Trophoblast cell (in vitro differentiated cells and primary cell): ENCODE measurements around the gene ZNF91.

Experiments
- DNase-seq, 2 donors: peaks; one replicate each; pipeline ENCODE4 v3.0.0-alpha.2; 2016
- H2AFZ ChIP-seq: 2 replicates; pipeline ENCODE4 v1.6.1; 2013; ENCODE audit warnings: low read length, moderate library complexity, mild to moderate bottlenecking; ENCODE audit not compliant: insufficient read depth, poor library complexity
- H2AK5ac ChIP-seq: 2 replicates; pipeline ENCODE4 v1.6.1; 2013; ENCODE audit warnings: mild to moderate bottlenecking, low read length
- H2BK120ac ChIP-seq: 2 replicates; pipeline ENCODE4 v1.6.1; 2013; ENCODE audit warnings: low read length, mild to moderate bottlenecking, moderate library complexity; ENCODE audit not compliant: insufficient read depth, poor library complexity
- H2BK12ac ChIP-seq: 2 replicates; pipeline ENCODE4 v1.6.1; 2013; ENCODE audit warnings: mild to moderate bottlenecking, low read length, moderate library complexity
- H2BK5ac ChIP-seq: 2 replicates; pipeline ENCODE4 v1.6.1; 2013; ENCODE audit warnings: low read length, low read depth, moderate library complexity, mild to moderate bottlenecking; ENCODE audit not compliant: poor library complexity
- H3K14ac ChIP-seq: 2 replicates; pipeline ENCODE4 v1.6.1; 2013; ENCODE audit warnings: mild to moderate bottlenecking, low read length
- H3K18ac ChIP-seq: 2 replicates; pipeline ENCODE4 v1.6.1; 2013; ENCODE audit warnings: mild to moderate bottlenecking, low read length
- H3K23ac ChIP-seq: 2 replicates; pipeline ENCODE4 v1.6.1; 2013; ENCODE audit warnings: low read length
- H3K27ac ChIP-seq: 2 replicates; pipeline ENCODE4 v1.5.1; 2013; ENCODE audit warnings: low read depth, mild to moderate bottlenecking, inconsistent platforms, low read length, moderate library complexity
- H3K27me3 ChIP-seq: 2 replicates; pipeline ENCODE4 v1.6.1; 2013; ENCODE audit warnings: inconsistent platforms, mild to moderate bottlenecking, low read length, moderate library complexity; ENCODE audit not compliant: insufficient read depth
- H3K36me3 ChIP-seq, 2 experiments: 1 replicate in 1 of 2; 2 replicates in 1 of 2; pipeline ENCODE4 v1.6.1; 2013; ENCODE audit warnings: low read length in 2 of 2, mild to moderate bottlenecking in 2 of 2, moderate library complexity in 1 of 2; ENCODE audit not compliant: insufficient read depth in 2 of 2, control insufficient read depth in 1 of 2
- H3K4ac ChIP-seq: 2 replicates; pipeline ENCODE4 v1.6.1; 2013; ENCODE audit warnings: low read depth, mild to moderate bottlenecking, low read length, moderate library complexity
- H3K4me1 ChIP-seq, 2 experiments: 1 replicate in 1 of 2; 2 replicates in 1 of 2; pipeline ENCODE4 v1.6.1; 2013; ENCODE audit warnings: low read length in 2 of 2, mild to moderate bottlenecking in 2 of 2, moderate library complexity in 1 of 2; ENCODE audit not compliant: insufficient read depth in 2 of 2, control insufficient read depth in 1 of 2
- H3K4me2 ChIP-seq: 2 replicates; pipeline ENCODE4 v1.6.1; 2013; ENCODE audit warnings: inconsistent platforms, mild to moderate bottlenecking, low read length, moderate library complexity
- H3K4me3 ChIP-seq: 2 replicates; pipeline ENCODE4 v1.5.1; 2013; ENCODE audit warnings: mild to moderate bottlenecking, low read depth, low read length, inconsistent platforms
- H3K79me1 ChIP-seq: one replicate; pipeline ENCODE4 v1.6.1; 2013; ENCODE audit warnings: low read length
- H3K79me2 ChIP-seq: 2 replicates; pipeline ENCODE4 v1.6.1; 2013; ENCODE audit warnings: low read length, mild to moderate bottlenecking; ENCODE audit not compliant: control insufficient read depth, insufficient read depth, poor library complexity
- H3K9ac ChIP-seq: 2 replicates; pipeline ENCODE4 v1.6.1; 2013; ENCODE audit warnings: mild to moderate bottlenecking, low read length
- H3K9me3 ChIP-seq: 2 replicates; pipeline ENCODE4 v1.6.1; 2013; ENCODE audit warnings: low read depth, mild to moderate bottlenecking, control low read depth, inconsistent platforms, low read length; ENCODE audit not compliant: insufficient read depth
- H4K12ac ChIP-seq: 2 replicates; pipeline ENCODE4 v1.6.1; 2013; ENCODE audit warnings: low read depth, mild to moderate bottlenecking, low read length, moderate library complexity
- H4K8ac ChIP-seq: 2 replicates; pipeline ENCODE4 v1.6.1; 2013; ENCODE audit warnings: low read depth, mild to moderate bottlenecking, low read length, moderate library complexity
- H4K91ac ChIP-seq: one replicate; pipeline ENCODE4 v1.6.1; 2013; ENCODE audit warnings: low read depth, mild to moderate bottlenecking, low read length, moderate library complexity
- WGBS: extraction: QIAGEN DNeasy Blood & Tissue Kit; methylation state at CpG from one replicate; pipeline ENCODE4 v1.1.7; 2013; ENCODE audit warnings: missing lambda C conversion rate; ENCODE audit not compliant: insufficient read length, insufficient coverage; ENCODE audit errors: extremely low coverage; 5-methylcytosine and 5-hydroxymethylcytosine counted together

The ZNF91 gene

GRCh38 chr19:23437901-23438300, 42.6 kb upstream of the ZNF91 start:
- no peaks in the 10 kb centered on the region for H3K4me1 ChIP-seq
- no peak overlapping the region for H2BK120ac ChIP-seq
- H3K79me2 ChIP-seq = no peaks in the 10 kb centered on the region
- WGBS = no CpG with 5 or more reads among the region's 4 CpGs
- H3K18ac ChIP-seq = no peak overlapping the region
- peaks cover 0 to 3% of the 10 kb centered on the region in 2 experiments for H3K36me3 ChIP-seq
- no peak overlapping the region for H2BK5ac ChIP-seq
- H3K4ac ChIP-seq = no peak overlapping the region
- H4K8ac ChIP-seq = no peak overlapping the region
- H3K4me2 ChIP-seq = no peak overlapping the region
- no peak overlapping the region for H3K23ac ChIP-seq
- H2AFZ ChIP-seq = no peak overlapping the region
- peaks cover 20% of the 10 kb centered on the region for H3K9me3 ChIP-seq
- DNase-seq = peak; percentile 21 to 24
- H2BK12ac ChIP-seq = no peak overlapping the region
- H4K91ac ChIP-seq = no peak overlapping the region
- H3K4me3 ChIP-seq = peak overlapping the region; percentile 49
- H2AK5ac ChIP-seq = no peak overlapping the region
- no peaks in the 10 kb centered on the region for H3K79me1 ChIP-seq
- no peak overlapping the region for H4K12ac ChIP-seq
- H3K27ac ChIP-seq = no peak overlapping the region
- no peak overlapping the region for H3K9ac ChIP-seq
- H3K27me3 ChIP-seq = no peaks in the 10 kb centered on the region
- H3K14ac ChIP-seq = no peak overlapping the region

- Histone ChIP-seq H3K27ac (no peak overlapping the region), H4K12ac (no peak overlapping the region), H3K14ac (no peak overlapping the region), H3K23ac (no peak overlapping the region), H4K8ac (no peak overlapping the region), H2AFZ (no peak overlapping the region), H3K9me3 (peaks cover 20% of the 10 kb centered on the region), H2BK12ac (no peak overlapping the region), H3K18ac (no peak overlapping the region), H3K9ac (no peak overlapping the region), H3K79me1 (no peaks in the 10 kb centered on the region), H3K4me1 (no peaks in the 10 kb centered on the region), H3K79me2 (no peaks in the 10 kb centered on the region), H3K4me2 (no peak overlapping the region), H4K91ac (no peak overlapping the region), H2BK5ac (no peak overlapping the region), H3K4me3 (no peak overlapping the region), H3K4ac (no peak overlapping the region), H3K36me3 (peaks cover 0 to 3% of the 10 kb centered on the region in 2 experiments), H2AK5ac (no peak overlapping the region), H3K27me3 (no peaks in the 10 kb centered on the region), H2BK120ac (no peak overlapping the region)
- no CpG with 5 or more reads among the region's 4 CpGs for WGBS
- peak in 1 of 2 donors; percentile 45 for DNase-seq
Measured at GRCh38 chr19:23436944-23437343, 41.7 kb upstream of the ZNF91 start.

- H4K91ac ChIP-seq = no peak overlapping the region
- H2AK5ac ChIP-seq = no peak overlapping the region
- no peak overlapping the region for H4K12ac ChIP-seq
- no peak overlapping the region for H2BK5ac ChIP-seq
- no peak overlapping the region for H3K27ac ChIP-seq
- WGBS = no CpG with 5 or more reads among the region's 4 CpGs
- no peak overlapping the region for H3K9ac ChIP-seq
- H3K4me1 ChIP-seq = no peaks in the 10 kb centered on the region
- no peak overlapping the region for H2BK12ac ChIP-seq
- H2AFZ ChIP-seq = no peak overlapping the region
- H3K23ac ChIP-seq = no peak overlapping the region
- no peak overlapping the region for H3K18ac ChIP-seq
- no peak overlapping the region for H3K4me3 ChIP-seq
- no peak overlapping the region for H4K8ac ChIP-seq
- H3K4ac ChIP-seq = no peak overlapping the region
- H3K4me2 ChIP-seq = no peak overlapping the region
- H3K79me2 ChIP-seq = no peaks in the 10 kb centered on the region
- H3K9me3 ChIP-seq = peaks cover 20% of the 10 kb centered on the region
- no peaks in the 10 kb centered on the region for H3K79me1 ChIP-seq
- no peaks in the 10 kb centered on the region for H3K27me3 ChIP-seq
- peak in 1 of 2 donors; percentile 15 for DNase-seq
- H2BK120ac ChIP-seq = no peak overlapping the region
- peaks cover 0 to 3% of the 10 kb centered on the region in 2 experiments for H3K36me3 ChIP-seq
- H3K14ac ChIP-seq = no peak overlapping the region
Measured at GRCh38 chr19:23436318-23436717, 41.0 kb upstream of the ZNF91 start.

- no CpG with 5 or more reads among the region's 5 CpGs for WGBS
- Histone ChIP-seq H2BK12ac (no peak overlapping the region), H2BK120ac (no peak overlapping the region), H3K79me1 (no peaks in the 10 kb centered on the region), H3K14ac (no peak overlapping the region), H3K9ac (no peak overlapping the region), H3K79me2 (no peaks in the 10 kb centered on the region), H4K8ac (no peak overlapping the region), H3K27me3 (no peaks in the 10 kb centered on the region), H3K9me3 (peaks cover 10% of the 10 kb centered on the region), H3K23ac (no peak overlapping the region), H3K18ac (no peak overlapping the region), H3K4ac (no peak overlapping the region), H3K36me3 (no peaks in the 10 kb centered on the region), H3K4me1 (no peaks in the 10 kb centered on the region), H3K27ac (no peak overlapping the region), H4K12ac (no peak overlapping the region), H2BK5ac (no peak overlapping the region), H3K4me2 (no peak overlapping the region), H2AFZ (no peak overlapping the region), H3K4me3 (no peak overlapping the region), H2AK5ac (no peak overlapping the region), H4K91ac (no peak overlapping the region)
- no peak for DNase-seq
Measured at GRCh38 chr19:23420824-23421223, 25.6 kb upstream of the ZNF91 start.
